Glutamatergic neuron (in vitro differentiated cells): Measurements from ENCODE around the gene PAK4. TPM values are rescaled to one million over a fixed set of nuclear protein-coding genes. Genes with fewer than 3 reads are reported as not detected.

Experiments used
- DNase-seq: peaks from one replicate; pipeline ENCODE4 v3.0.0; 2022
- H3K27ac Mint-ChIP-seq: one replicate; pipeline ENCODE4 v1.8.0; 2020; ENCODE audit warnings: mild to moderate bottlenecking, mixed read lengths, inconsistent platforms; ENCODE audit not compliant: unreplicated experiment
- H3K27me3 Mint-ChIP-seq: one replicate; pipeline ENCODE4 v1.8.0; 2020; ENCODE audit warnings: mild to moderate bottlenecking, moderate library complexity, mixed read lengths, inconsistent platforms; ENCODE audit not compliant: unreplicated experiment
- H3K36me3 Mint-ChIP-seq: one replicate; pipeline ENCODE4 v1.8.0; 2020; ENCODE audit warnings: mild to moderate bottlenecking, mixed read lengths, inconsistent platforms; ENCODE audit not compliant: unreplicated experiment
- H3K4me1 Mint-ChIP-seq: one replicate; pipeline ENCODE4 v1.8.0; 2020; ENCODE audit warnings: mild to moderate bottlenecking, low read depth, mixed read lengths, inconsistent platforms; ENCODE audit not compliant: unreplicated experiment
- H3K4me3 Mint-ChIP-seq: one replicate; pipeline ENCODE4 v1.8.0; 2020; ENCODE audit warnings: mild to moderate bottlenecking, mixed read lengths, inconsistent platforms; ENCODE audit not compliant: unreplicated experiment
- H3K9me3 Mint-ChIP-seq: one replicate; pipeline ENCODE4 v1.8.0; 2020; ENCODE audit warnings: mild to moderate bottlenecking, moderate library complexity, mixed read lengths, inconsistent platforms; ENCODE audit not compliant: unreplicated experiment
- total RNA-seq: library from RNA; stranded (reverse); fragmentation: NEBNext Ultra II Directional; extraction: Animal tissue kit (Norgen Biotek cat#: 25700); gene quantifications from one replicate; pipeline ENCODE4 v1.2.1, GENCODE V29; 2021; ENCODE audit not compliant: unreplicated experiment
- TF ChIP-seq, protein P1 (sequence below): fragments of 200-600 bp; sonication (generic); IDR thresholded peaks from one replicate; pipeline ENCODE4 v1.5.0; 2021; ENCODE audit not compliant: partially characterized antibody, unreplicated experiment

Gene PAK4
- total RNA-seq, 1 donor from 2014 or later, result 52.5 TPM

DNA sequence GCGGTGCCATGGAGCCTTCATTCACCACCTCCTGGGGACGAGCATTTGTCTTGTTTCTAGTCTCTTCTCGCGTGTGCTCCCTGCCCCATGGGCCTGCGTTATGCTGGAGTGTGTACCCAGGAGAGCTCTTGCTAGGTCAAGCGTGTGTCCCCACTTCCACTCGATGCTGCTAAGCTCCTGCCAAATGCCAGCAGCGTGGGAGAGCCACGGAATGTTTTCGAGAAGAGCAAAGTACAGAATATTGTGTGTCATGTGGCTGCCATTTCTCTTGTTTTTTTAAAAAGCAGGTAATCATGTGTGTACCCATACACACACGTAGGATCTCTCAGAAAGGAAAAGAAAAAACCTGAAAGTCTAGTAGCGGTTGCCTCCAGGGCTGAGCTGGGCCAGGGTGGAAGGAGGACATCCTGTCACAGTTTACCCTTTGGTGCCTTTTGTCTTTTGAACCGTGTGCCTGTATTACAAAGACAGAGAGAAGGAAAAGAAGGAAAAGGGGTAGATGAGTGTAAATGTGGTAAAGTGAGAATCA, 28.6 kb downstream of the PAK4 start:
- TF ChIP-seq, protein P1, sequence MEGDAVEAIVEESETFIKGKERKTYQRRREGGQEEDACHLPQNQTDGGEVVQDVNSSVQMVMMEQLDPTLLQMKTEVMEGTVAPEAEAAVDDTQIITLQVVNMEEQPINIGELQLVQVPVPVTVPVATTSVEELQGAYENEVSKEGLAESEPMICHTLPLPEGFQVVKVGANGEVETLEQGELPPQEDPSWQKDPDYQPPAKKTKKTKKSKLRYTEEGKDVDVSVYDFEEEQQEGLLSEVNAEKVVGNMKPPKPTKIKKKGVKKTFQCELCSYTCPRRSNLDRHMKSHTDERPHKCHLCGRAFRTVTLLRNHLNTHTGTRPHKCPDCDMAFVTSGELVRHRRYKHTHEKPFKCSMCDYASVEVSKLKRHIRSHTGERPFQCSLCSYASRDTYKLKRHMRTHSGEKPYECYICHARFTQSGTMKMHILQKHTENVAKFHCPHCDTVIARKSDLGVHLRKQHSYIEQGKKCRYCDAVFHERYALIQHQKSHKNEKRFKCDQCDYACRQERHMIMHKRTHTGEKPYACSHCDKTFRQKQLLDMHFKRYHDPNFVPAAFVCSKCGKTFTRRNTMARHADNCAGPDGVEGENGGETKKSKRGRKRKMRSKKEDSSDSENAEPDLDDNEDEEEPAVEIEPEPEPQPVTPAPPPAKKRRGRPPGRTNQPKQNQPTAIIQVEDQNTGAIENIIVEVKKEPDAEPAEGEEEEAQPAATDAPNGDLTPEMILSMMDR, result no peak
- Mint-ChIP-seq H3K27me3 (peaks cover 3% of the 10 kb centered on the region), H3K27ac (no peak overlapping the region), H3K4me3 (no peak overlapping the region), H3K9me3 (peaks cover 5% of the 10 kb centered on the region), H3K36me3 (peaks cover 6% of the 10 kb centered on the region), H3K4me1 (peaks cover 26% of the 10 kb centered on the region)
- DNase-seq, result no peak

DNA sequence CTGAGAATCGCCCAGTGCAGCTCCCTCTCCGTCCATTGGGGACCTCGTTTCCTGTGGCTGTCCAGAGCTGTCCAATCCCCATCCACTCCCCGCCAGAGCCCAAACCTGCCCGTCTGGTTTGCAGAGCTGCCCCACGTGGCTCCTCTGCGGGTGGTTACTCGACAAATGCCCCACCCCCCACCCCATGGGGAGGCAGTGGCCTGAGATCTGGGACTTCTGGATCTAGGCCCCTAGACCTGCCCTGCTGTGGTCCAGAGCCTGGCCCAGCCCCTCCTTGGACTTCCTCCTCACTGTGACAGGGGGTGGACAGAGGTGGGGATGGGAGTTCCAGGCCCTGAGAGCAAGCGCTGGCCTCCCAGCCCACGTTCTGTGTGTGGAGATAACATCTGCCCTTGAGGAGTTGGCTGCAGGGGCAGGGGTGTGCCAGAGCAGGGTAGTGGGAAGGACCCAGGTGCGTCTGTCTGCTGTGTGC, 29.1 kb downstream of the PAK4 start:
- TF ChIP-seq, protein P1, result no peak
- no peak for DNase-seq
- no peak overlapping the region for H3K4me3 Mint-ChIP-seq
- peaks cover 26% of the 10 kb centered on the region for H3K4me1 Mint-ChIP-seq
- H3K36me3 Mint-ChIP-seq, result peaks cover 5% of the 10 kb centered on the region
- H3K27me3 Mint-ChIP-seq, result peaks cover 3% of the 10 kb centered on the region
- H3K9me3 Mint-ChIP-seq, result peaks cover 5% of the 10 kb centered on the region
- H3K27ac Mint-ChIP-seq, result no peak overlapping the region

DNA sequence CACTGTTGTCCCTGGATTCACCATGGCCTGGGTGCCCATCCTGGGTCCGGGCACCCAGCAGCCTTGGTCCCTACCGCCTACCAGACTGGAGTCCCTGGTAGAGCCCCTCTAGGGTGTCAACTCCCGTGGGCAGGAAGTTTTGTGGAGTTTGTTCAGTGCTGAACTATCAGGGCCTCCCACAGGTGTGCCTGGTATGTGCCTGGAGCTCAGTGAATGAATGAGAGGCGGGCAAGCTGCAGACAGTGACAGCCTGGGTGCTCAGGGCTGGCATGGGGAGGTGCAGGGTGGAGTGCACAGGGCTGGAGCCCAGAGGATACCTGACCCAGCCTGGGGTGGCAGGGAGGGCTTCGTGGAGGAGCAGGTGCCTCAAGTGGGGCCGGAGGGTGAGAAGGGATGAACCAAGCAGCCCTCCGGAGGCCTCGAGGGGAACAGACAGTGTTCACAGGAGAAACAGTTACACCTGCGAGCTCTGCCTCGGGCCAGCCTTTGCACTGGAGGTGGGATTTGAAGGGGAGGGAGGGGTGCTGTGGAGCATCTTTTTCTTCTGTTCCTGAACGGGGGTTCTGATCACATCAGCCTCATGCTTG, 29.6 kb downstream of the PAK4 start:
- Mint-ChIP-seq H3K27me3 (peaks cover 3% of the 10 kb centered on the region), H3K36me3 (peaks cover 5% of the 10 kb centered on the region), H3K27ac (no peak overlapping the region), H3K4me1 (peaks cover 29% of the 10 kb centered on the region), H3K4me3 (no peak overlapping the region), H3K9me3 (peaks cover 5% of the 10 kb centered on the region)
- TF ChIP-seq, protein P1, result no peak
- no peak for DNase-seq

DNA sequence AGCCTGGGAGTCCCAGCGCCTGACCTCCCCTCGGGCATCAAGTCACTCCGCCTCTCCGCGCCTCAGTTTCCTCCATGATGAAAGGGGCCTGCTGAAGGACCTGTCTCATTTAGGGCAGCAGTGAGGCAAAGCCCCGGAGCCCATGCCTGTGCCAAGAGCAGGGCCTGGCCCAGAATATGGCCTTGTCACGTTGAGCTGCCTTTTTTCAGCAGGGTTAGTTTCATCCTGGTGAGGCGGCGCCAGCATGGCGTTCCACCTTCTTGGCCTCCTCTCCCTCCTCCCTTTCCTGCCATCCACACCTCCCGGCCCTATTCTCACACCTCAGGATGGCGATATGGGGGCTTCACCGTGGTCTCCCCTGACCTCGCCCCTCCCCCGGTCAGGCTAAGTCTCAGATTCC, 30.2 kb downstream of the PAK4 start:
- Mint-ChIP-seq H3K36me3 (peaks cover 5% of the 10 kb centered on the region), H3K27ac (no peak overlapping the region), H3K4me1 (peaks cover 31% of the 10 kb centered on the region), H3K4me3 (no peak overlapping the region), H3K9me3 (peaks cover 5% of the 10 kb centered on the region), H3K27me3 (peaks cover 3% of the 10 kb centered on the region)
- DNase-seq, result no peak
- TF ChIP-seq, protein P1, result no peak

DNA sequence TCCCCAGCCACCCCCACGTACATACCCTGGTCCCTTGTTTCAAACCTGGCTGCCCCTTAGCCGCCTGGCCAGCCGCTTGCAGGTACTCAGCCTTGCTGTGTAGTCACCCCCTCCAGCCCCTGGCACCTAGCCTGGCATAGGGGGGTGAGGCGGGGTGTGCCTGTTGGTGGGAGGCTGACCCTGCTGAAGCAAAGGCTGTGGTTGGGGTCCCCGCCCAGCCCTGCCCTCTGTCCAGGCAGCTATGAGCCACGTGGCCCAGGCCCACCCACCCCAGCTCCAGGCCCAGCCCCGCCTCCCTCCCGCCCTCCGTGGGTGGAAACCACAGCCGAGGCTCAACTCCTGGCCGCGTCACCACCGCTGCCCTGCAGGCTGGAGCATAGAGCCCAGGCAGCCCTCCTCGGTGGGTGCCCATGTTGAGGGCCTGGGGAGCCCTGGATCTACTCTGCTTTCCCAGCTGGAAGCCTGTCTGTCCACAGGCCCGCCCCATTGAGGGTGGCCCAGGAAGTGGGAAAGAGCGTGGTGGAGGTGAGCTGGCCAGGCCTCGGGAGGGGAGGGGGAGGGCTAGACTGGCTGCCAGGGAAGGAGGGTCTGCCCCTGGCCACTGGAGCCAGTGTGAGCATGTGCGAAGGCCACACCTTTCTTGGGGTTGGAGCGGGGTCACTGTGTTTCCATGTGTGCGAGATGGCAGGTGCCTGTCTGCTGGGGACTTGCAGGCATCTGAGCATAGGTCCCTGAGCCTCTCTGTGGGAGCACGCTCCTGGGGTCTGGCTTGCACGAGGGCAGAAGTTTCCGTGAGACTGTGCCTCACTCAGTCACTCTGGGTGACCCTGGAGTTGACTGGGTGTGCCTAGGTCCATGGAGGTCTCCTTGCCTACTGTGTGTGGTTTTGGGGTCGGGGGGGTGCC, 31.0 kb downstream of the PAK4 start:
- no peak for DNase-seq
- no peak overlapping the region for H3K27ac Mint-ChIP-seq
- peaks cover 5% of the 10 kb centered on the region for H3K36me3 Mint-ChIP-seq
- TF ChIP-seq, protein P1, result no peak
- peaks cover 1% of the 10 kb centered on the region for H3K27me3 Mint-ChIP-seq
- peaks cover 29% of the 10 kb centered on the region for H3K4me1 Mint-ChIP-seq
- H3K9me3 Mint-ChIP-seq, result peaks cover 5% of the 10 kb centered on the region
- H3K4me3 Mint-ChIP-seq, result no peak overlapping the region
